Upper lobe of left lung (tissue), 6 donors: ENCODE results near the gene ATG7. TPM values are rescaled to one million over a fixed set of nuclear protein-coding genes. Genes with fewer than 3 reads are reported as not detected.

Source experiments
- ATAC-seq, 2 donors: fragments of 200-7000 bp; cut with Tn5 transposase; one replicate each; pipeline ENCODE4 v1.9.1; 2022; ENCODE audit warnings: mild to moderate bottlenecking in 2 of 2, moderate library complexity in 2 of 2; ENCODE audit not compliant: low FRiP score in 2 of 2
- DNase-seq, 2 donors: peaks; one replicate each; pipeline ENCODE4 v3.0.0-alpha.2; 2019 to 2020
- H3K27ac ChIP-seq, 4 donors: fragments of 200-600 bp; sonication (generic); one replicate each; pipeline ENCODE4 v1.5.1; 2016 to 2019
- H3K27me3 ChIP-seq, 4 donors: fragments of 200-600 bp; sonication (generic); one replicate each; pipeline ENCODE4 v1.5.1; 2017 to 2019
- H3K36me3 ChIP-seq, 4 donors: fragments of 200-600 bp; sonication (generic); one replicate each; pipeline ENCODE4 v1.5.1; 2016 to 2019
- H3K4me1 ChIP-seq, 4 donors: fragments of 200-600 bp; sonication (generic); one replicate each; pipeline ENCODE4 v1.5.1; 2018 to 2019
- H3K4me3 ChIP-seq, 4 donors: fragments of 200-600 bp; sonication (generic); one replicate each; pipeline ENCODE4 v1.5.1; 2017 to 2019; ENCODE audit warnings: mild to moderate bottlenecking in 2 of 4, moderate library complexity in 1 of 4
- H3K9me3 ChIP-seq, 4 donors: fragments of 200-600 bp; sonication (generic); one replicate each; pipeline ENCODE4 v1.5.1; 2018 to 2019
- CTCF ChIP-seq, 6 experiments: fragments of 450-650 bp in 4 of 6; fragments of 200-600 bp in 2 of 6; sonication (generic) in 2 of 6; IDR thresholded peaks; one replicate each; pipeline ENCODE4 v1.5.1; 2016 to 2019; ENCODE audit warnings: antibody characterized with exemption in 6 of 6
- EP300 ChIP-seq, 4 donors: sonication (generic); formaldehyde crosslinking; IDR thresholded peaks; one replicate each; pipeline ENCODE4 v1.5.1; 2017; ENCODE audit warnings: antibody characterized with exemption in 4 of 4, control low read depth in 2 of 4
- POLR2A ChIP-seq, 4 donors: fragments of 450-650 bp; IDR thresholded peaks; one replicate each; pipeline ENCODE4 v1.5.1; 2016 to 2017; ENCODE audit warnings: antibody characterized with exemption in 4 of 4, mild to moderate bottlenecking in 2 of 4
- POLR2AphosphoS5 ChIP-seq, 2 donors: sonication (generic); formaldehyde crosslinking; IDR thresholded peaks; one replicate each; pipeline ENCODE4 v1.5.1; 2017; ENCODE audit warnings: antibody characterized with exemption in 2 of 2
- WGBS, 2 donors: methylation state at CpG; one replicate each; pipeline ENCODE4 v1.1.5; 2017 to 2018; 5-methylcytosine and 5-hydroxymethylcytosine counted together
- total RNA-seq, 6 donors: library from RNA; depleted of rRNA in 4 of 6; stranded (reverse); fragments of >200 nt in 4 of 6; gene quantifications; one replicate each; pipeline versions ENCODE4 v1.1.0 to v1.2.1, GENCODE V29; 2016 to 2021
- donor health status: DM: no; HTN: no; CAD: no; lungs with moderate emphysema.
- donor health status: DM: no; HTN: yes; CAD: no; lungs with severe emphysema.

ATG7 gene
- total RNA-seq, 6 donors from 2014 or later, result 52.4 to 195 (median 74.1) TPM

DNA sequence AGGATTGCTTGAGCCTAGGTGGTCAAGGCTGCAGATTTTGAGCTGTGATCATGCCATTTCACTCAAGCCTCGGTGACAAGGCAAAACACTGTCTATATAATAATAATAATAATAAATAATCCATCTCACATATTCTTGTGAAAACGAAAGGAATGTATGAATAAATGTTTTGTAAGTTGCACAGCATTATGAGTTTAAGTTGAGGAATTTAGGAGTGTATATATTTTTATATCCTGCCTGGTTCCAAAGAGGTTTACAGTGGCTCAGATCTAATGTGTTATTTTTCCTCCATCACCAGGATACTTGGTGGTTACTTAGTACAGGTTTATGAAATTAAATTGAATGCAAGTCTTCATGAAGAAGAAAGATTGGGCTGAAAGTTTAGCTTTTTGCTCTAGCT lies 77.2 kb downstream of the ATG7 start:
- DNase-seq (no peak), ATAC-seq (no peak)
- TF ChIP-seq POLR2AphosphoS5 (IDR thresholded peaks at IDR 0.05) (no peak), POLR2A (IDR thresholded peaks at IDR 0.05) (no peak), CTCF (IDR thresholded peaks at IDR 0.05) (no peak), EP300 (IDR thresholded peaks at IDR 0.05) (no peak)
- no peak overlapping the region for H3K4me3 ChIP-seq
- WGBS, 2 donors, result 77 to 80% methylated on average over 2 of the region's 2 CpGs
- H3K27ac ChIP-seq, result no peak overlapping the region
- H3K9me3 ChIP-seq, result no peaks in the 10 kb centered on the region
- H3K4me1 ChIP-seq, result no peaks in the 10 kb centered on the region
- H3K27me3 ChIP-seq, result no peaks in the 10 kb centered on the region
- H3K36me3 ChIP-seq, result peaks cover 0 to 65% (median 14%) of the 10 kb centered on the region in 4 donors

DNA sequence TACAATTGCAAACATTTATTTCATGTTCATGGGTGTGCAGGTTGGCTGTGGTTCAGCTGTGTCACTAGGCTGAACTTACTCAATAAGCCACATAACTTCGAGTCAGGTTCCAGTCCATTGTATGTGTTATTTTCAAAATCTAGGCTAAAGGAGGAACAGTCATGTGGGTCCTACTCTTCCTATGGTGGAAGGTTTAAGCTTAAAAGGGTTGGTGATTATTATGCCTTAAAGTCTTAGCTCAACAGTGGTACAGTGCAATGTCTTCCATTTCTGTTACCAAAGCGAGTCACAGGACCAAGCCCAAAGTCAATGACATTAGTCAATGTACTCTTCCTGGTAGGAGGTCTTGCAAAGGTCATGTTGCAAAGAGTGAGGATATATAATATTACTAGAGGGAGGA lies 78.2 kb downstream of the ATG7 start:
- 64 to 92% methylated on average over 2 of the region's 2 CpGs for WGBS, 2 donors
- no peak overlapping the region for H3K4me3 ChIP-seq
- ATAC-seq, result peak in 1 of 2 donors; percentile 41
- H3K36me3 ChIP-seq, result peaks cover 0 to 64% (median 14%) of the 10 kb centered on the region in 4 donors
- no peaks in the 10 kb centered on the region for H3K9me3 ChIP-seq
- no peaks in the 10 kb centered on the region for H3K27me3 ChIP-seq
- H3K27ac ChIP-seq, result no peak overlapping the region
- no peak for DNase-seq
- TF ChIP-seq POLR2AphosphoS5 (IDR thresholded peaks at IDR 0.05), result no peak
- TF ChIP-seq POLR2A (IDR thresholded peaks at IDR 0.05), result no peak
- no peak for TF ChIP-seq CTCF (IDR thresholded peaks at IDR 0.05)
- TF ChIP-seq EP300 (IDR thresholded peaks at IDR 0.05), result no peak
- H3K4me1 ChIP-seq, result no peaks in the 10 kb centered on the region

DNA sequence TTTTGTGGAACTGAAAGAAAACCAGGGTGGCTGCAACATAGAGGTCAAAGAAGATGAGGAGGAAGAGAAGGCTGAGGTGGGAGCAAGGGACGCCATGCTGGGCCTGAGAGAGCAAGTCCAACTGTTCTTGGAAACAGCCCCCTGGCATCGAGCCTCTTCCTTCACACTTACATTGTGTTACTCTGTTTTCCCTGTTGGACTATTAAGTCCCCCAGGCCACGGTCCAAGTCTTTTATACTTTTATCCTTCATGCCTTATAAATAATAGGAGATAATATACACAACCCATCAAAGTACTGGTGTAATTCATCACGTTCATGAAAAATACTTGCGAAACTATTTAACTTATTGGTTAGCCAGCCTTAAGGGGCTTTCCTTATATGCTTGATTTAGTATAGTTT lies 79.3 kb downstream of the ATG7 start:
- TF ChIP-seq POLR2AphosphoS5 (IDR thresholded peaks at IDR 0.05), result no peak
- TF ChIP-seq POLR2A (IDR thresholded peaks at IDR 0.05), result no peak
- no peak for TF ChIP-seq CTCF (IDR thresholded peaks at IDR 0.05)
- TF ChIP-seq EP300 (IDR thresholded peaks at IDR 0.05), result no peak
- Histone ChIP-seq H3K4me3 (no peak overlapping the region), H3K9me3 (no peaks in the 10 kb centered on the region), H3K27me3 (no peaks in the 10 kb centered on the region), H3K27ac (no peak overlapping the region), H3K4me1 (no peaks in the 10 kb centered on the region), H3K36me3 (peaks cover 0 to 63% (median 14%) of the 10 kb centered on the region in 4 donors)
- 81 to 82% methylated on average over 5 of the region's 5 CpGs for WGBS, 2 donors
- DNase-seq (no peak), ATAC-seq (no peak)

- 69 to 87% methylated on average over 1 of the region's 1 CpG for WGBS, 2 donors
- Histone ChIP-seq H3K4me3 (no peak overlapping the region), H3K27me3 (no peaks in the 10 kb centered on the region), H3K9me3 (no peaks in the 10 kb centered on the region), H3K36me3 (peaks cover 14 to 68% (median 27%) of the 10 kb centered on the region in 4 donors), H3K27ac (no peak overlapping the region), H3K4me1 (no peaks in the 10 kb centered on the region)
- ATAC-seq (no peak), DNase-seq (no peak)
- TF ChIP-seq EP300 (IDR thresholded peaks at IDR 0.05) (no peak), POLR2AphosphoS5 (IDR thresholded peaks at IDR 0.05) (no peak), CTCF (IDR thresholded peaks at IDR 0.05) (no peak), POLR2A (IDR thresholded peaks at IDR 0.05) (no peak)
Observed at GRCh38 chr3:11356269-11356668, 84.1 kb downstream of the ATG7 start.

DNA sequence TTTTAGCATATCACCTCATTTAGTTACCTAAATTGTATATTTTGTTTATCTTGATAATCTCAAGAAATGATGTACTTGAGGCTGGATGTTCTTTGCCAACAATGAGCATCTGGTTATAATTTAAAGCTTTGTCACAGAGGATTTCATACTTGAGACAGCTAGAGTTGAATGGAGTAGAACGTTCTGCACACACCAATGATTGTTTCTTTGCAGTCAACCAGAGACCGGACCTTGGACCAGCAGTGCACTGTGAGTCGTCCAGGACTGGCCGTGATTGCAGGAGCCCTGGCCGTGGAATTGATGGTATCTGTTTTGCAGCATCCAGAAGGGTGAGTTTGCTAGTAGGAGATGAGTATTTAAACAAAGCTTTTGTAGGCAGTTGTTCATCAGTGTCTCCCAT lies 90.4 kb downstream of the ATG7 start:
- no peaks in the 10 kb centered on the region for H3K9me3 ChIP-seq
- H3K27me3 ChIP-seq, result no peaks in the 10 kb centered on the region
- WGBS, 2 donors, result 84 to 89% methylated on average over 5 of the region's 5 CpGs
- H3K4me3 ChIP-seq, result no peak overlapping the region
- peaks cover 8 to 15% (median 14%) of the 10 kb centered on the region in 4 donors for H3K4me1 ChIP-seq
- H3K36me3 ChIP-seq, result peaks cover 25 to 77% (median 62%) of the 10 kb centered on the region in 4 donors
- TF ChIP-seq POLR2A (IDR thresholded peaks at IDR 0.05), result no peak
- no peak for TF ChIP-seq POLR2AphosphoS5 (IDR thresholded peaks at IDR 0.05)
- no peak for ATAC-seq
- DNase-seq, result no peak
- no peak overlapping the region for H3K27ac ChIP-seq
